ENCODE measurements around the gene XK. TPM values are rescaled to one million over a fixed set of nuclear protein-coding genes. Genes with fewer than 3 reads are reported as not detected.

Gene XK
- total and polyA plus RNA-seq, 2 donors (not counting 1 experiment from before 2014, with no cell fraction given) = 0.15 to 0.30 TPM

Other genes starting within 250 kb of the XK start
- 0.12 and 0.17 TPM in 2 replicates for gene LANCL3, start 114.1 kb upstream of the XK start, total RNA-seq
- 0.04 and 0.06 TPM in 2 replicates for gene LANCL3, start 114.1 kb upstream of the XK start, polyA plus RNA-seq
- gene CYBB, start 94.3 kb downstream of the XK start, total RNA-seq = 127 and 132 TPM in 2 replicates
- 72.1 and 77.4 TPM in 2 replicates for gene CYBB, start 94.3 kb downstream of the XK start, polyA plus RNA-seq
- 20.4 and 25.1 TPM in 2 replicates for gene DYNLT3, start 161.8 kb downstream of the XK start, total RNA-seq
- gene DYNLT3, start 161.8 kb downstream of the XK start, polyA plus RNA-seq = 15.3 and 18.7 TPM in 2 replicates